Stomach (tissue), 4 donors: ENCODE results near the gene RPP14.

Experiments
- CTCF ChIP-seq, 7 experiments: fragments of 450-650 bp in 4 of 7; fragments of 200-600 bp in 3 of 7; sonication (generic) in 3 of 7; IDR thresholded peaks; one replicate each; pipeline ENCODE4 v1.5.1; 2016 to 2019; ENCODE audit warnings: antibody characterized with exemption in 7 of 7, control low read depth in 2 of 7, mild to moderate bottlenecking in 1 of 7
- EP300 ChIP-seq: sonication (generic); formaldehyde crosslinking; IDR thresholded peaks from one replicate; pipeline ENCODE4 v1.6.1; 2017; ENCODE audit warnings: antibody characterized with exemption
- POLR2AphosphoS5 ChIP-seq, 3 donors: sonication (generic); formaldehyde crosslinking; IDR thresholded peaks; one replicate each; pipeline ENCODE4 v1.6.1; 2016; ENCODE audit warnings: antibody characterized with exemption in 3 of 3

GRCh38 chr3:58260261-58260731 is 45.7 kb upstream of the RPP14 start:
- TF ChIP-seq EP300 (no peak), CTCF (IDR thresholded peaks at IDR 0.05) (no peak), POLR2AphosphoS5 (IDR thresholded peaks at IDR 0.05) (no peak)
